ENCODE data around the gene CLN3.
A peak's percentile ranks its signal among the peaks of the same experiment; 100 is the strongest.
"Not testable (repeated sequence)": the region's sequence is repeated elsewhere in the genome, so short reads cannot be mapped to it uniquely, and the experiment has no call there.

Gene CLN3
- 2.8 to 6.8 reads per million in 2 experiments for total RNA-seq

DNA sequence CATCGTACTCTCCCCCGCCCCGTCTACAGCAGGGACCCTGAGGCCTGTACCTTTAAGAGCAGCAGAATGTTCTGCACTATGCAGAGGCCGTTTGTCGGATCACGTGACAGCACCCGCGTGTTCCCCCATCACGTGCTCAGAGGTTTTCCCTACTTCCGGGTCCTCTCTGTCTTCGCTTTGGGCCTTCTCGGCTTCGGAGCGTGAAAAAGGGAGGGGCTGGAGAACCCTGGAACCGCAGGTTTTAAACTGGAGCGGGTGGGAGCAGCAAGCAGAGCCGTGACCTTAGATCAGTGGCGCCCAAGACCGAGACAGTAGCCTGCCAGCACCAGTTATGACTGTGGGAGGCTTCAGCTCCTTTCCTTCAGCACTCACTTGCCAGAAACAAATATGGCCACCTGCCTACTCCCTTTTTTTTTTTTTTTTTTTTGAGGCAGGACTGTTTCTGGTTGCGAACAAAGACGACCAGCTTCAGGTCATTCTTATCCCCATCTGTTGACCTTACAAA is at the start of gene CLN3:
Gene CLN3 (minus strand): TSS at position 105 of the 505 bp plus-strand sequence. CDS start 315 bp downstream, outside the sequence.
- peak; percentile 80 for DNase-seq (ENCODE audit: low read depth)

DNA sequence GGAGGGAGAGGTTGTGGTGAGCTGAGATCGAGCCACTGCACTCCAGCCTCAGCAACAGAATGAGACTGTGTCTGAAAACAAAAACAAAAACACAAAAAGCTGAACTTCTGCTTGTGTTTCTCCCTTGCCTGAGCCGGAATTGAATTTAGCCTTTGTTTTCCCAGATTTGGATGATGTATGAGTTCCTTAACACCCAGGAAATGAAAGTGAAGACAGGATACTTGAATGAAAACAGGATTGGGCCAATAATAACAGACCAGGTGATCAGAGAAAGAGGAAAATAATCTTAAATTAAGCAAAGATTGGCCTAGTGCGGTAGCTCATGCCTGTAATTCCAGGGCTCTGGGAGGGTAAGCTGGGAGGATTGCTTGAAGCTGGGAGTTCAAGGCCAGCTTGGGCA is 48.5 kb upstream of the CLN3 start:
- no peak for DNase-seq (ENCODE audit: low read depth)

DNA sequence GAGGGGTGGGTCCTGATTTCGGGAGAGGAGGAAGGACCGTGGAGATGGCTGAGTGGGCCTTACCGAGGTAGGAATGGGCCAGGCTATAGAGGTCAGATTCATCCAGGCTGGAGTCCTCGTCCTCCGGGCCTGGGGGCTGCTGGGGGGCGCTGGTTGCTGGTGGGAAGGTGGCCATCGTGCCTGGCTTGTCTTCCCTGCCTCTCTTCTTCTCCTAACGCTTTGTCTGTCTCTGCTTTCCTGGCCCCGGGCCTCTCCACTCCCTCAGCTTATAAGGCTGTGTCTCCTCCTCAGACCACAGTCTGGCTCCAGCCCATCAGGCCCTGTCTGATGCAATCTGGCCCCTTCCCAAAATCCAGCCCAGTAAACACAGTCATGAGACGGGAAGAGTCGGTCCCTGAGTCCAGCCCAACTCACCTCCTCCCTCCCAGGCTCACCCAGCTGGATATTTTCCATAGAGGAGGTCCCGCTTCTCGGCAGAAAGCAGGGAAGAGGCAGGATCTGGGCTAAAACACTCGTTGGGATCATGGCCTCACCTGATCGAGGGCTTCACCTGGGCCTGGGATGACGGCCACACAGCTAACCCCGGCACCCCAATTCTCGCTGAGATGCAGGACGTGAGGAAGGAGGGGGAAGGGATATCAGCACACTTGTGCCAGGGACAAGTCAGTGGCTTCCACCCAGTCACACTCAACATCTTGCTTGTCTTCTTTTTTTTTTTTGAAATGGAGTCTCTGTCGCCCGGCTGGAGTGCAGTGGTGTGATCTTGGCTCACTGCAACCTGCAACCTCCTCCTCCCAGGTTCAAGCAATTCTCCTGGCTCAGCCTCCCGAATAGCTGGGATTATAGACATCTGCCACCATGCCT is 47.1 kb upstream of the CLN3 start, which contains the start of gene NUPR1:
Gene NUPR1 (minus strand): TSS at position 242 of the 864 bp plus-strand sequence. CDS start 67 bp downstream, at position 175.
- no peak for DNase-seq (ENCODE audit: low read depth)

DNA sequence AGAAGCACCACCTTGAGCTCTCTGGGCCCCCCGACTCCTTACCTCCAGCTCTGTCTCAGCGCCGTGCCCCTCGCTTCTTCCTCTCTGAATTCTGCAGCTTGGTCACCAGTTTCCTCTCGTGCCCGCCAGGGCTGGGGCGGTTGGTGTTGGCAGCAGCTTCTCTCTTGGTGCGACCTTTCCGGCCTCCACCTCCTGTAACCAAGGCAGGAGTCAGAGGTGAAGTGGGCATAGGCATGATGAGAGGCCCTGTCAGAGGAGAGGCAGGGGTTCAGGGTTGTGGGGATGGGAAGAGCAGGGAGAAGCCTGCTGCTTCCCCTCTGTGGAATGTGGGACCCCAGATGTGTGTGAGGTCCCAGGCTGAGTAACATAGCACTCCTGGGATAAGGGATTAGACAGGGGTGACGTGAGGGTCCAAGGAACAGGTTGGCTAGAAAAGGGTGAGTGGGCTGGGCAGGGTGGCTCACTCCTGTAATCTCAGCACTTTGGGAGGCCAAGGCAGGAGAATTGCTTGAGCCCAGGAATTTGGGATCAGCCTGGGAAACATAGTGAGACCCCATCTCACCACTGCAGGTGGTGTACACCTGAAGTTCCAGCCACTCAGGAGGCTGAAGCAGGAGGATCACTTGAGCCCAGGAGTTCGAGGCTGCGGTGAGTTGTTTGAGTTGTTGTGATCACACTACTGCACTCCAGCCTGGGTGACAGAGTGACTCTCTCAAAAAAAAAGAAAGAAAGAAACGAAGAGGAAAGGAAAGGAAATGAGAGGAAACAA is 46.3 kb upstream of the CLN3 start:
- DNase-seq (ENCODE audit: low read depth) = no peak

DNA sequence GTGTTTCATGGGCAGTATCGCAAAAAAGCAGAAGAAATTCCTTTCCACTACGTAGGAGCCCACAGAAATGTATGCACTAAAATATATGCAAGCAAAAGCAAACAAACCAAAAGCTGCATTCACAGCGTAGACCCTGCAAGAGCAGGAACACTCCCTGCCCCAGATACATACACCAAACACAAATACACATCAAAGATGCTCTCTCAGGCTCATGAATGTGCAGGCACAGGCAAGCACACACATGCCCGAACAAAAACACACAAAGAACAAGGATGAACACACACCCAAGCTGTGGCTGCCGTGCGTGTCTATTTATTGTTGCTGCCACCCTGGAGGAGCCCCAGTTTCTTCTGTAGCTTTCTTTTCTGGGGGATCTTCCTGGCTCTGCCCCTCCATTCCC is 45.2 kb upstream of the CLN3 start:
- no peak for DNase-seq (ENCODE audit: low read depth)

DNA sequence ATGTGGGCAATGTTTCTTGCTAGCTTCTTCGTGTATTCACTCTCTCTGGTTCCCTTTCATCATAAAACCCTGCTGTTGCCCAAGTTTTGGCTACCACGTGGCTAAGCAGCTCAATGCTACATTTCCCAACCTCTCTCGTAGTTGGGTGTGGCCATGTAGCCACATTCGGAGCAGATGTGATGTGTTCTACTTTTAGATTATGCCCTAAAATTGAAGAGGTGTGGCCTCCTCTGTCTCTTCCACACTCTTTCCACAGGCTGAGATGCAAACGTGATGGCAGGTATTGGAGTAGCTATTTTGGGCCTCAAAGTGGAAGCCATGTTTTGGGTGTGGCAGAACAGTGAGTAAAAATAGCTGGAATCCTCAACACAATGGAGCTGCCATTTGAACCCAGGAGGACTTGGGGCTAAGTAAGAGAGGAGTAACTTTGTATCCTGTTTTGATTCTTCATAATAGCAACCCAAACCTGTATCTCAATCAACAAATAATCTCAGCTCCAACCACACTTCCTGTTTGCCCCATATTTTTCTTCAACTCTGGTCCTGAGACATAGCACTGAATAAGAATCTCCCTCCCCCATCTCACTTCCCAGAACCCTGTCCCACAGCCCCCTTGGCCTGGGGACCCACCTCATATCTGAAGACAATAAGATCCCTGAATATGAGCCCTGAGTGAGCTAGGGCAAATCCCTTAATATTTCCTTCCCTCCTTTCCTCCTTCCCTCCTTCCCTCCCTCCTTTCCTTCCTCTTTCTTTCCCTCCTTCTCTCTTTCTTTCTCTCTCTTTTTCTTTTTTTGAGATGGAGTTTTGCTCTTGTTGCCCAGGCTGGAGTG is 42.9 kb upstream of the CLN3 start:
- DNase-seq (ENCODE audit: low read depth) = no peak

DNA sequence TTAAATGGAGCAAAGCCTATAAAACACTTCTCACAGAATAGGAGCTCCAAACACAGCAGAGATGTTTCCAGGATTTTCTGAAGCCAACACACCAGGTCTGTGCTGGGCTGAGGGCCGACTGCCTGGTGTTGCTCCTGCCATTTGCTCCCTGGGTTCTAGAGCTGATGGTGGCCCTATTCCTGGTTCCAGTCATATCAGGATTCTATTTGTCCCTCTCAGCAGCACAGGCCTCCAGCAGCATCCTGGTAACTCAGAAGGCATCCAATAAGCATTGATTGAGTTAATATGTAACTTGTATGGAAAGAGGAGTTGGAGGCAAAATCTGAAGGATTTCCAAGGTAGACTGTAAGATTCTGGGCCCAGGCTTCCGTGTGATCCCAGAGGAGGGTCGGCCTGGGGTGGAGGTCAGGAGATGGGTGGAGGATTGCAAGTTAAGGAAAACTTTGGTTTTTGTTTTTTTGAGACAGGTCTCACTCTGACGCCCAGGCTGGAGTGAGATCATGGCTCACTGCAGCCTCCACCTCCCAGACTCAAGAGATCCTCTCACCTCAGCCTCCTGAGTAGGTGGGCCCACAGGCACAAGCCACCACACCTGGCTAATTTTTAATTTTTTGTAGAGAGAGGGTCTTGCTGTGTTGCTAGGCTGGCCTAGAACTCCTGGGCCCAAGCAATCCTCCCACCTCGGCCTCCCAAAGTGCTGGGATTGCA is 41.2 kb upstream of the CLN3 start:
- no peak for DNase-seq (ENCODE audit: low read depth)

DNA sequence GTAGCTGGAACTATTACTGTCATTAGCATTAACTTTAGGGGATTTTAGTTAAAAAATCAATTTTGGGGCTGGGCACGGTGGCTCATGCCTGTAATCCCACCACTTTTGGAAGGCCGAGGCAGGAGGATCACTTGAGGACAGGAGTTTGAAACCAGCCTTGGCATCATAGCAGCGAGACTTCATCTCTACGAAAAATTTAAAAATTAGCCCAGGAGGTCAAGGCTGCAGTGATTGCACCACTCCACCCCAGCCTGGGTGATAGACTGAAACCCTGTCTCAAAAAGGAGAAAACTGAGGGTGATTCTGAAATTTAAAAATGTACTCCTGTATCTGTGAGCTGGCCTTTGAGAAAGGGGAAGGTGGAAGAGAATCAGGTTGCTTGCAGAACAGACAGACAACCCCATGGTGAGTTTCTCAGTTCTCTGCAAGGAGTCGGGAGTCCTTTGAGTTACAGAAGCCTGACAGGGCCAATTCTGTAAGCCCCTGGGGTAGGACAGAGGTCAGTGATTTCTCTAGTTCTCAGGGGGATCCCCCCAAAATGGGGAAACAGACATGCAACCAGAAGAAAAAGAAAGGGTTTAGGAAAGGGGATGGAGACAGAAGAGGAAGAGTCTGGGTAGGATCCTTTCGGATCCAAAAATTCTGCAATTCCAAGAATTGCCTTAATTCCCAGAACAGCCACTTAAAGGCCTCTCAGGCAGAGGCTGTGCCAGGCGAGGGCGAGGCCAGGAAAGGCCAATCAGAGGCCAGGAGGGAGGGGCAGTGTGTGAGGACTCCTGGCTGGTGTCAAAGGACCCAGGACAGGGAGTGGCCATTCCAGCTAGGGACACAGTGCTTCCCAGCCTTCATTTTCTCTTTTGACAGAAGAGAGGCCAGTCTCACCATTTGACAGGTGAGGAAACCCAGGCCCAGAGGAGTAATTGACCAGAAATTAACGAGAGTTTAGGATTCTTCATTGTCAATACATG is 40.2 kb upstream of the CLN3 start:
- DNase-seq (ENCODE audit: low read depth) = no peak

DNA sequence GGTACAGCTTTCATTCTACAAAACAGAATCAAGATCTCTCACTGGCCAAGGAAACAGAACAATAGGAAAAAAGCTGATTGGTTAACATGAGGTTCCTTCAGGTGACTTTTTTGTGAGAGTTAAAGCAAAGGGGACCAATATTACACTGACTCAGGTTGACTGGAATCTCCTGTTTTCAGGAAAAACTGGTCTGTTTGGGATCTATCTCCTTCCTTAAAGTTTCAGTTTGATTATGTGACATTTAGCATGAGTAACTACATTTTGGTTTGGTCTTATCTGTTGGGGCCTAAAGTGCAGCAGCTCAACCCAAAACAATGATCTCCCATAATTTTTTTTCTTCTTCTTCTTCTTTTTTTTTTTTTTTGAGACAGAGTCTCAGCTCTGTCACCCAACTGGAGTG is 37.2 kb upstream of the CLN3 start:
- no peak for DNase-seq (ENCODE audit: low read depth)

DNA sequence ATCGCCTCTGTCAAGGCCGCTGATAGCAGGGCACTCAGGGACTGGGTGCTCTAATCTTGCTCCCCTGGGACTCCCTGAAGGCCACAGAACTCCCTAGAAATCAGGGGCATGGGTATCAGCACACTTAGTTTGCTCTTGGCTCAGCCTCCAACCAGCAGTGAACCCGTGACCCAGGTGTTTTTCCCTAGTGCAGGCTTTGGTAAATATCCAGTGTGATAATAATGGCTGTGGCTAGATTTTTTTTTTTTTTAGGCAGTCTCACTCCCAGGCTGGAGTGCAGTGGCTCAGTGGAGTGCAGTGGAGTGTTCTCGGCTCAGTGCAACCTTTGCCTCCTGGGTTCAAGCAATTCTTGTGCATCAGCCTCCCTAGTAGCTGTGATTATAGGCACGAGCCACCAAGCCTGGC is 36.6 kb upstream of the CLN3 start:
- DNase-seq (ENCODE audit: low read depth) = no peak

DNA sequence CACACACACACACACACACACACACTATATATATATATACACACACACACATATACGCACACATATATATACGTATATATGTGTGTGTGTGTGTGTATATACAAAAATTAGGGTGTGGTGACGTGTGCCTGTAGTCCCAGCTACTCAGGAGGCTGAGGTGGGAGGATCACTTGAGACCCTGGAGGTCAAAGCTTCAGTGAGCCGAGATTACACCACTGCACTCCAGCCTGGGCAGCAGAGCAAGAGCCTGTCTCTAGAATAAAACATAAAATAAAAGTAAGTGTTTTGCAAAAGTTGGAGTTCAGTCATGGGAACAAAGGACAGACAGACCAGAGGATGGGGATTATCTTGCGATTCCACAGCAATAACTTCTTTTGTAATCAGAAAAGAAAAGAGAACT is 36.1 kb upstream of the CLN3 start:
- no peak for DNase-seq (ENCODE audit: low read depth)

DNA sequence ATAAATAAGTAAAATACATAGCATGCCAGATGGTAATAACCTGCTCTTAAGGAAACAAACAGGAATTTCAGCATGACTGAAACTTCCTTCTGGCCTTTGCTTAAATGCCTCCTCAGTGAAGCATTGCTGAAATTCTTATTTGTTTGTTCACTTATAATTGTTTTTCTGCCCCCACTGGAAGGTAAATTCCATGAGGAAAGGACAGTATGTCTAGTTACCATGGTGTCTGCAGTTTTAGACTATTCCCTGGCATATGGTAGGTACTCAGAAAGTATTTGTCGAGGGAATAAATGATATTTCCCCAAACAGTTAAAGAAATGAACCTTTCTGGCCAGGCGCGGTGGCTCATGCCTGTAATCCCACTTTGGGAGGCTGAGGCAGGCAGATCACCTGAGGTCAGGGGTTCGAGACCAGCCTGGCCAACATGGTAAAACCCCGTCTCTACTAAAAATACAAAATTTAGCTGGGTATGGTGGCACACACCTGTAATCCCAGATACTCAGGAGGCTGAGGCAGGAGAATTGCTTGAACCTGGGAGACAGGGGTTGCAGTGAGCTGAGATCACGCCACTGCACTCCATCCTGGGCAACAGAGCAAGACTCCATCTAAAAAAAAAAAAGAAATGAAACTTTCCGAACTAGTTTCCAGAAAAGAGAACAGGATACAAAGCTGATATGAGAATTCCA is 35.4 kb upstream of the CLN3 start:
- DNase-seq (ENCODE audit: low read depth) = not testable (repeated sequence)

DNA sequence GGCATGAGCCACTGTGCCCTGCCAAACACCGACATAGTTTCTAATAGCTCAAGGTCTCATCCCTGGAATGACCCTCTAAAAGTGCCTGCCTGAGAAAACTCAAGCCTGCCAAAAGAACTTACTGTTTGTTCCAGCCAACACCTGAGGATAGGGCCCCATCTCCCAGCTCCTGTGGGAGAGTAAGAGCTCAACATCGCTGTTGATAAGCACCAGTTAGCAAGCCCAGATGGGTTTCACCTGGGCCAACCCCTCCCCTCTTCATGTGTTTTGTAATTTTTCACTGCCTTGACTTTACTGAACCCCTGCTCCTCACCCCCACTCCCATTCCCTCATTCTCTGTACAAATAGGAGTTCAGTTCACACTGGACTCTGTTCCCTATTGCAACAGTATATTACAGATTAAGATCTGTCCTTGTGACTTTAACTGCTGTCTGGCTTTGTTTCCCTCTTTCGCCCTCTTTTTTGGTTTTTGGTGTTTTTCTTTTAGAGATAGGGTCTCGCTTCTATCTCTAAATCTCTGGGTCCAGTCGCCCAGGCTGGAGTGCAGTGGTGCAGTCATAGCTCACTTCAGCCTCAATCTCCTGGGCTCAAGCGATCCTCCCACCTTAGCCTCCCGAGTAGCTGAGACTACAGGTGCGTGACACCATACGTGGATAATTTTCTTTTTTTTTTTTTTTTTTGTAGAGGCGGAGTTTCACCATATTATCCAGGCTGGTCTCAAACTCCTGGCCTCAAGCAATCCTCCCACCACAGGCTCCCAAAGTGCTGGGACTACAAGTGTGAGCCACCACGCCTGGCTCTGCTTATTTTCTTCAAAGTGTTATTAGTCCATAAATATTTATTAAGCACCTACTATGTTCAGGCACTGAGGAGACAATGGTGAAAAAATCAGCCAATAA is 34.6 kb upstream of the CLN3 start:
- no peak for DNase-seq (ENCODE audit: low read depth)

DNA sequence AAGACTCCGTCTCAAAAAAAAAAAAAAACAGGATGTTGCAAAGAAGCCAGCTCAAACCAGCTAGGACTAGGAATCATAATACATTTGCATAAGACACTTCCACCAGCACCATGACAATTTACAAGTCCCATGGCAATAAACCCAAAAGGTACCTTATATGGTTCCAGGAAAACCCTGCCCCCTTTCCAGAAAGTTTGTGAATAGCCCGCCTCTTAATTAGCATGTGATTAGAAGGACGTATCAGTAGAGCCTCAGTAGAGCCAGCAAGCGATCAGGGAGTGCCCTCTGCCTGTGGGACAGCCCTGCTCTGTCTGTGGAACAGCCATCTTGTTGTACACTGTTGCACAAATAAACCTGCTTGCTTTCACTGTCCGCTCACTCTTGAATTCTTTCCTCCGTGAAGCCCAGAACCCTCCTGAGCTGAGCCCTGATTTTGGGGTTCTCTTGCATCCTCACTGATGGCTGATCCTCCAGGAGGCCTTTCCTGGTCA is 32.9 kb upstream of the CLN3 start:
- no peak for DNase-seq (ENCODE audit: low read depth)

DNA sequence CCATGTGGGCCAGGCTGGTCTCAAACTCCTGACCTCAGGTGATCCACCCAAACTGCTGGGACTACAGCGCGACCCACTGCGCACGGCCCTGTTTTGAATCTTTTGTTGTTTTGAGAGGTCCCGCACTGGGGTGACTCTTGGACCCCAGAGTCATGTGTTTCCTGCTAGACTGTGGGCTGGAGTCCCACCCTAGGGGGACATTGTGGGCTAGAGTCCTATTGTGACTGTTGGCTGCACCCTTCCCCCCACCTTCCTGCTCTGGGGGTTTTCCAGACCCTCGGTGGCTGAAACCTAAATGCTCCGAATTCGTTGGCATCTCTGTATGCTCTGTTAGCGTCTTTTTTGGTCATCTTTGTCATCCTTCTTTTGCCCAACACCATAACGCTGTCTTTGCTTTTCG is 30.9 kb upstream of the CLN3 start:
- DNase-seq (ENCODE audit: low read depth) = no peak

DNA sequence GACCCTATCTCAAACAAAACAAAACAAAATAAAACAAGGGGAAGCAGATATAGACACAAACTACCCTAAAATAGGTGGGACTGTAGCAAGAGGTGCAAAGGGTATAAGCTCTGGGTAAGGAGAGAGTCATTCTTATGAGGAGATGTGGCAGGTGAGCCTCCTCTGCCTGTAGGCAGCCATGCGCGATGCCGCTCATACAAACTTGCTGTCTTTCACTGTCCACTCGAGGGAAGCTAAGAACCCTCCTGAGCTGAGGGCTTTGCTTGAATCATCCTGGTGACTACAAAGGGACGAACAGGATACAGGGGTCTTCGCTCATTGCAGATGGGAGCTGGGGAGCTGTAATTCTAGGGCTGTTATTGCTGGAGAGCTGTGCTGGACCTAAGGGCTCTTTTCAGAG is 29.6 kb upstream of the CLN3 start:
- no peak for DNase-seq (ENCODE audit: low read depth)

DNA sequence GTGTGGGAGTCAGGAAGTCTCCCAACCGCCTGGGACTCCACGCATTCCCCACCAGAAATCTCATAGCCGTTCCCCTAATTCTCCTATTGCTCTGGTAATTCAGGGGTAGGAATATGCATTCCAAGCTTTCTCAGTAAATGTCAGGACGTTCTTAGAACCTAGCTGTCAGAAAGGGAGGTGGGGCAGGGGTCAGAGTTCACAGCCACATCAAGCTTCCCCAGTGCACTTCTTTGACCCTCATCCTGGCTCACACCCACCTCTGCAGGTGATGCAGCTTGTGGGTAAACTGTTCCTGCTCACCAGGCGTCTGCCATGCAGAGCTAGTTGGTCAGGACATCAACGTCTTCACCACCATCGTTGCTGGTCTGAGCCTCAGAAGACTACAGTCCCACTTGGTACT is 28.8 kb upstream of the CLN3 start:
- no peak for DNase-seq (ENCODE audit: low read depth)

DNA sequence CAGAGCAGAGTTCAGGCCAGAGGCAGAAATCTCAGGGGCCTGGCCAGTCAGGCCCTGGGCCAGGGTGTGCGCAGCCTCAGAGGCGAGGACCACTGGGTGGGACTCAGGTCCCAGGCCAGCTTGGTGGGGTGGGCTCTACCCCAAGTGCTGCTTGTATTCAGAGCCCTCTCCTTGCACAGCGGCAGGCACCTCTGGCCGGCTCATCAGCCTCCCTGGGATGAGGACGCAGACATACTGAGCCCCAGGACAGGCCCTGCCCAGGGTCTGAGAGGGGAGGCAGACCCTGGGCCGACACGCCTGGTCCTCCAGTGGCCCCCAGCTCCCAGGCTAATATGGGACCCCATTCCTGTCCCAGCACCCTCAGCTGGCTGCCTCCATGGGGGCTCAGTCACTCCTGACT is 22.4 kb upstream of the CLN3 start:
- DNase-seq (ENCODE audit: low read depth) = no peak
